Measurements from ENCODE around the gene CXCR6. TPM values are rescaled to one million over a fixed set of nuclear protein-coding genes. Genes with fewer than 3 reads are reported as not detected.
A peak's percentile ranks its signal among the peaks of the same experiment; 100 is the strongest.

Gene CXCR6
- total and polyA plus RNA-seq, 7 donors: 0.05 to 0.50 (median 0.10) TPM; not detected in 4

GRCh38 chr3:45986303-45986982 lies 43.2 kb downstream of the CXCR6 start:
- ATAC-seq (peak; percentile 70 to 78 (median 74)), DNase-seq (no peak)
- intact Hi-C loops (cut with DNase I): no loop called here

GRCh38 chr3:45987368-45988291 lies 44.4 kb downstream of the CXCR6 start:
- peak; percentile 56 to 77 for DNase-seq
- H3K4me3 ChIP-seq: peak overlapping the region; percentile 21
- ATAC-seq: peak; percentile 32 to 62 (median 59)
- H3K27me3 ChIP-seq (ENCODE audit: insufficient read depth in 3 of 3, low read length in 2 of 3): no peaks in the 10 kb centered on the region
- intact Hi-C loops (cut with DNase I): no loop called here
- peaks cover 98% of the 10 kb centered on the region for H3K4me1 ChIP-seq
- H3K9me3 ChIP-seq: no peaks in the 10 kb centered on the region
- no peak for TF ChIP-seq CTCF (IDR thresholded peaks at IDR 0.05)
- H3K27ac ChIP-seq: peak overlapping the region; percentile 99
- peaks cover 6 to 16% of the 10 kb centered on the region in 2 donors for H3K36me3 ChIP-seq (ENCODE audit: insufficient read depth in 1 of 2, low read depth in 1 of 2)
- 8 to 12% (median 11%) methylated on average over 8 of the region's 8 CpGs for WGBS, 3 donors

More at GRCh38 chr3:45986303-45986982, 43.2 kb downstream of the CXCR6 start:
- H3K9me3 ChIP-seq: no peaks in the 10 kb centered on the region
- H3K27me3 ChIP-seq (ENCODE audit: insufficient read depth in 3 of 3, low read length in 2 of 3): no peaks in the 10 kb centered on the region
- peaks cover 98% of the 10 kb centered on the region for H3K4me1 ChIP-seq
- WGBS, 3 donors: 22 to 45% (median 26%) methylated on average over 5 of the region's 5 CpGs
- H3K36me3 ChIP-seq (ENCODE audit: insufficient read depth in 1 of 2, low read depth in 1 of 2): peaks cover 10 to 28% of the 10 kb centered on the region in 2 donors
- no peak for TF ChIP-seq CTCF (IDR thresholded peaks at IDR 0.05)
- peak overlapping the region; percentile 99 for H3K27ac ChIP-seq
- peak overlapping the region; percentile 62 for H3K4me3 ChIP-seq

DNA sequence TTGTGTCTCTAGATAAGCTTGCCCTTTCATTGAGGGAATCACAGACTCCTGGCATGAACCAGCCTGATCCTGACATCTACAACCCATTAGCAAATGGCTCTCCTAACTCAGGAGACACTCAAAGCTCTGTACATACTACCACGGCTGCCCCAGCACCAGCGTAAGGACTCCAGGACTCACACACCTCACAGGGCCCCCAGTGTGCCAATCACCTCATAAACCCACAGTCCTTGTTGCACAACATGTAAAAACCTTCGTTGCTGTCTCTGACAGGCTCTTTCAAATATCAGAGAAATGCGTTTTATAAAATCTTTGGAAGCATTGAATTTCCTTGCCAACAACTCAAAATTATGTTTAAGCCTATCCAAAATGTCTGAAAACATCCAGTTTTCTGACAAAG lies 45.1 kb downstream of the CXCR6 start:
- Histone ChIP-seq H3K27me3 (ENCODE audit: insufficient read depth in 3 of 3, low read length in 2 of 3) (no peaks in the 10 kb centered on the region), H3K27ac (peak overlapping the region; percentile 99), H3K9me3 (no peaks in the 10 kb centered on the region), H3K4me1 (peaks cover 98% of the 10 kb centered on the region), H3K36me3 (ENCODE audit: insufficient read depth in 1 of 2, low read depth in 1 of 2) (peaks cover 3 to 9% of the 10 kb centered on the region in 2 donors), H3K4me3 (no peak overlapping the region)
- no peak for DNase-seq
- TF ChIP-seq CTCF (IDR thresholded peaks at IDR 0.05): no peak
- no peak for ATAC-seq
- intact Hi-C loops (cut with DNase I): no loop called here
- 27 to 55% (median 37%) methylated on average over 4 of the region's 4 CpGs for WGBS, 3 donors

DNA sequence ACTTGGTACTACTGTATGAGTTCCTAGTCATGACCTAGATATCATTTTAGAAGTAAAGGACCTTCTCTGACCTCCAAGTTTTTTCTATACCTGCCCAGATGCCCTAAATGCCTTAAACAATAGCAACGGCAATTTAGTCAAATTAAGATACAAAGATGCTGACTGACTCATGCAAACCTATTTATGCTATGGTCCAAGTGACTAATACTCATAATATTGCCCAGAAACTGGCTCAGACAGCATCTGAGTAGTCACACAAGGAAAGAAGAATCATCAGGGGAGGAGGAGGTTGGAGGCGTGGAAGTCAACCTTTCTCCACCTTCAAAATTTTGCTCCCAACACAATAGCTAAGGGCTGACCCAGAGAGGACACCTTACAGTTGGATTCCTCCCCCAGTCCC lies 45.5 kb downstream of the CXCR6 start:
- 54 to 68% (median 56%) methylated on average over 2 of the region's 2 CpGs for WGBS, 3 donors
- no peak for DNase-seq
- peaks cover 98% of the 10 kb centered on the region for H3K4me1 ChIP-seq
- intact Hi-C loops (cut with DNase I): no loop called here
- peak overlapping the region; percentile 17 for H3K4me3 ChIP-seq
- no peaks in the 10 kb centered on the region for H3K9me3 ChIP-seq
- no peak for TF ChIP-seq CTCF (IDR thresholded peaks at IDR 0.05)
- H3K36me3 ChIP-seq (ENCODE audit: insufficient read depth in 1 of 2, low read depth in 1 of 2): peaks cover 0 to 4% of the 10 kb centered on the region in 2 donors
- ATAC-seq: peak in 2 of 4 donors; percentile 19 to 21
- peak overlapping the region; percentile 99 for H3K27ac ChIP-seq
- H3K27me3 ChIP-seq (ENCODE audit: insufficient read depth in 3 of 3, low read length in 2 of 3): no peaks in the 10 kb centered on the region

All from psoas muscle (tissue), 8 donors.